Measurements from ENCODE around the gene CASP2. TPM values are rescaled to one million over a fixed set of nuclear protein-coding genes. Genes with fewer than 3 reads are reported as not detected.

The CASP2 gene
- total RNA-seq (2014; rRNA removed; shearing (Covaris generic)) (9.2 and 12.9 TPM in 2 replicates), polyA plus RNA-seq (2016; fragmentation: Nextera tagmentation; extraction: Ambion mirVana) (12.4 and 13.1 TPM in 2 replicates)

DNA sequence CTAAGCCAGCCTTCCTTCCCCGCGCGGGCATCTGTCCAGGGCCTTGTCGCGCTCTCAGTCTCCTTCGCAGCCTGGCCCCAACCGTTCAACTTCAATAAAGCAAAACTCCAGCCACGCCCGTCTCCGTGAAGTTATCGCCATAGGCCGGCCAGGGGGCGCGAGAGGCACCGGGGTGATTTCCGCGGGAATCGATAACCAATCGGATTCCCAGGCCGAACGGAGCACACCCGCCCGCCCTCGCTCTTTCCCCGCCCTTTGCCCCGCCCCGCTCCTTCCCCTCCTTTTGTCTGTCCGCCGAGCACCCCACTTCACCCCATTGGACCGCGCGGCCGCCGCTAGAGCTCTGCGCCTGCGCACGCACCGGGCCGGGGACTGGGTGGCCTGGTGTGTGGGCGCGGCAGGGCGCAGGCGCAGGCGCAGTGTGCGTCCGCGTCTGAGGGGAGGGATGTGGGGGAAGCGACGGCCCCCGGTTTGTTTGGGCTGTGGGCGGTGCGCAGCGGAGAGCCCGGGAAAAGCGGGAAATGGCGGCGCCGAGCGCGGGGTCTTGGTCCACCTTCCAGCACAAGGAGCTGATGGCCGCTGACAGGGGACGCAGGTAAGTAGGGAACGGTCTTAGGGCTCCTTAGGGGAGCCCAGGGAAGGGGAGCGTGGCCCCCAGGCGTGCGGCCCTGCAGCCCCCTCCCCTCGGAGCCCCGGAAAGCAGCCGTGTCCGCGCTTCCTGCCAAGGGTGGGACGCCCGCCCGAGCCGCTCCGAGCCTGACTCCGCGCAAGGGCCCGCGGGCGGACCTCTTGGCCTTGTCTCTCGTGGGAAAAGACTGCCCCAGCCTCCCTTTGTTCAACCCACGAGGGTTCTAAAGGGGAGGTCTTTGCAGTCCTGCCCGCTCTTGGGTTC, at the start of gene CASP2:
CASP2 (plus strand) TSS at position 417 of the 892 bp plus-strand sequence; CDS start at position 522, 105 bp downstream.
- Histone ChIP-seq H3F3A (ENCODE audit: insufficient read depth) (peaks cover 12% of the 10 kb centered on the region), H4K20me1 (ENCODE audit: insufficient read depth) (no peaks in the 10 kb centered on the region), H3K4me2 (ENCODE audit: unreplicated experiment) (peak within 1 kb of the TSS; percentile 97), H3K4me3 (peak within 1 kb of the TSS; percentile 94), H3K9me2 (ENCODE audit: insufficient read depth) (no peaks in the 10 kb centered on the region), H3K27ac (peak within 1 kb of the TSS; percentile 82), H3K79me2 (ENCODE audit: insufficient read depth) (peaks cover 46% of the 10 kb centered on the region), H3K4me1 (ENCODE audit: insufficient read depth) (peaks cover 19% of the 10 kb centered on the region; the same call in 1 of the 2 replicates), H3K9me3 (ENCODE audit: low read depth) (no peaks in the 10 kb centered on the region), H2AFZ (peak within 1 kb of the TSS; percentile 96), H3K9ac (peak within 1 kb of the TSS; percentile 94), H3K36me3 (ENCODE audit: low read depth) (no peaks in the 10 kb centered on the region), H3K27me3 (replicated peaks; ENCODE audit: insufficient read depth) (no peaks in the 10 kb centered on the region)
- peak; percentile 97 for DNase-seq
- in situ Hi-C loops (cut with MboI) = no loop called here
- WGBS, 2 experiments (ENCODE audit: low coverage in 1 of 2, low lambda C conversion rate in 2 of 2, missing lambda C conversion rate in 2 of 2) = 3 to 4% methylated on average over 62 to 69 of the region's 84 CpGs
- no peak for TF ChIP-seq EZH2phosphoT487 (IDR thresholded peaks at IDR 0.05; ENCODE audit: insufficient read depth, low read depth)
- no peak for TF ChIP-seq EZH2 (IDR thresholded peaks at IDR 0.05; ENCODE audit: insufficient read depth, poor library complexity, severe bottlenecking)

GRCh38 chr7:143239813-143240212, 48.3 kb upstream of the CASP2 start:
- in situ Hi-C loops (cut with MboI) = no loop called here
- peak overlapping the region; percentile 86 for H3K4me2 ChIP-seq (ENCODE audit: unreplicated experiment)
- no peaks in the 10 kb centered on the region for H3K27me3 ChIP-seq (replicated peaks; ENCODE audit: insufficient read depth)
- H4K20me1 ChIP-seq (ENCODE audit: insufficient read depth) = no peaks in the 10 kb centered on the region
- H3K79me2 ChIP-seq (ENCODE audit: insufficient read depth) = no peaks in the 10 kb centered on the region
- peaks cover 20% of the 10 kb centered on the region; the same call in 1 of the 2 replicates for H3K4me1 ChIP-seq (ENCODE audit: insufficient read depth)
- H3K36me3 ChIP-seq (ENCODE audit: low read depth) = no peaks in the 10 kb centered on the region
- H3K4me3 ChIP-seq = peak overlapping the region; percentile 56
- peaks cover 22% of the 10 kb centered on the region for H3F3A ChIP-seq (ENCODE audit: insufficient read depth)
- peak overlapping the region; percentile 40 for H3K9ac ChIP-seq
- peak; percentile 76 for DNase-seq
- peak overlapping the region; percentile 79 for H3K27ac ChIP-seq
- H3K9me3 ChIP-seq (ENCODE audit: low read depth) = no peaks in the 10 kb centered on the region
- no peaks in the 10 kb centered on the region for H3K9me2 ChIP-seq (ENCODE audit: insufficient read depth)
- TF ChIP-seq EZH2phosphoT487 (IDR thresholded peaks at IDR 0.05; ENCODE audit: insufficient read depth, low read depth) (no peak), EZH2 (IDR thresholded peaks at IDR 0.05; ENCODE audit: insufficient read depth, poor library complexity, severe bottlenecking) (no peak)
- H2AFZ ChIP-seq = peak overlapping the region; percentile 68

- 6% methylated on average over 9 of the region's 9 CpGs for WGBS, 2 experiments (ENCODE audit: low coverage in 1 of 2, low lambda C conversion rate in 2 of 2, missing lambda C conversion rate in 2 of 2)
- no peak for TF ChIP-seq EZH2phosphoT487 (IDR thresholded peaks at IDR 0.05; ENCODE audit: insufficient read depth, low read depth)
- no peak for TF ChIP-seq EZH2 (IDR thresholded peaks at IDR 0.05; ENCODE audit: insufficient read depth, poor library complexity, severe bottlenecking)
- H3K9me3 ChIP-seq (ENCODE audit: low read depth) = no peaks in the 10 kb centered on the region
- no peaks in the 10 kb centered on the region for H3K9me2 ChIP-seq (ENCODE audit: insufficient read depth)
- peak overlapping the region; percentile 40 for H3K9ac ChIP-seq
- H3K79me2 ChIP-seq (ENCODE audit: insufficient read depth) = no peaks in the 10 kb centered on the region
- no peaks in the 10 kb centered on the region for H3K27me3 ChIP-seq (replicated peaks; ENCODE audit: insufficient read depth)
- peaks cover 26% of the 10 kb centered on the region for H3F3A ChIP-seq (ENCODE audit: insufficient read depth)
- H3K4me3 ChIP-seq = peak overlapping the region; percentile 56
- peaks cover 26% of the 10 kb centered on the region; the same call in 1 of the 2 replicates for H3K4me1 ChIP-seq (ENCODE audit: insufficient read depth)
- H4K20me1 ChIP-seq (ENCODE audit: insufficient read depth) = no peaks in the 10 kb centered on the region
- H3K36me3 ChIP-seq (ENCODE audit: low read depth) = no peaks in the 10 kb centered on the region
- H3K27ac ChIP-seq = peak overlapping the region; percentile 79
- peak overlapping the region; percentile 86 for H3K4me2 ChIP-seq (ENCODE audit: unreplicated experiment)
- peak overlapping the region; percentile 68 for H2AFZ ChIP-seq
- peak; percentile 86 for DNase-seq
- in situ Hi-C loops (cut with MboI) = no loop called here
These were observed 47.6 kb upstream of the CASP2 start for GRCh38 chr7:143240291-143241168.

GRCh38 chr7:143242306-143242705, 45.8 kb upstream of the CASP2 start:
- Histone ChIP-seq H3K79me2 (ENCODE audit: insufficient read depth) (no peaks in the 10 kb centered on the region), H3K4me1 (ENCODE audit: insufficient read depth) (peaks cover 26% of the 10 kb centered on the region; the same call in 1 of the 2 replicates), H4K20me1 (ENCODE audit: insufficient read depth) (no peaks in the 10 kb centered on the region), H3K27me3 (replicated peaks; ENCODE audit: insufficient read depth) (no peaks in the 10 kb centered on the region), H3K4me2 (ENCODE audit: unreplicated experiment) (no peak overlapping the region), H3F3A (ENCODE audit: insufficient read depth) (peaks cover 26% of the 10 kb centered on the region), H3K9ac (no peak overlapping the region), H2AFZ (no peak overlapping the region), H3K4me3 (no peak overlapping the region), H3K9me2 (ENCODE audit: insufficient read depth) (no peaks in the 10 kb centered on the region), H3K36me3 (ENCODE audit: low read depth) (no peaks in the 10 kb centered on the region), H3K27ac (no peak overlapping the region), H3K9me3 (ENCODE audit: low read depth) (no peaks in the 10 kb centered on the region)
- in situ Hi-C loops (cut with MboI) = no loop called here
- no peak for TF ChIP-seq EZH2 (IDR thresholded peaks at IDR 0.05; ENCODE audit: insufficient read depth, poor library complexity, severe bottlenecking)
- TF ChIP-seq EZH2phosphoT487 (IDR thresholded peaks at IDR 0.05; ENCODE audit: insufficient read depth, low read depth) = no peak
- WGBS, 2 experiments (ENCODE audit: low coverage in 1 of 2, low lambda C conversion rate in 2 of 2, missing lambda C conversion rate in 2 of 2) = 75% methylated on average over 11 of the region's 11 CpGs
- DNase-seq = no peak

All from GM23248 (cell line).